LoVo (cell line): ENCODE results near the gene FBL.
"Not testable (repeated sequence)": the region's sequence is repeated elsewhere in the genome, so short reads cannot be mapped to it uniquely, and the experiment has no call there.

Experiments
- DNase-seq: peaks from one replicate; pipeline ENCODE4 v3.0.0-alpha.2; 2016; ENCODE audit warnings: low spot score

The FBL gene

GRCh38 chr19:39845933-39846677 lies at the start of gene FBL:
FBL (minus strand) TSS chr19:39846379; CDS start chr19:39846300, 79 bp downstream.
- DNase-seq: peak; percentile 93

GRCh38 chr19:39895096-39895495 lies 48.9 kb upstream of the FBL start:
- not testable (repeated sequence) for DNase-seq

DNA sequence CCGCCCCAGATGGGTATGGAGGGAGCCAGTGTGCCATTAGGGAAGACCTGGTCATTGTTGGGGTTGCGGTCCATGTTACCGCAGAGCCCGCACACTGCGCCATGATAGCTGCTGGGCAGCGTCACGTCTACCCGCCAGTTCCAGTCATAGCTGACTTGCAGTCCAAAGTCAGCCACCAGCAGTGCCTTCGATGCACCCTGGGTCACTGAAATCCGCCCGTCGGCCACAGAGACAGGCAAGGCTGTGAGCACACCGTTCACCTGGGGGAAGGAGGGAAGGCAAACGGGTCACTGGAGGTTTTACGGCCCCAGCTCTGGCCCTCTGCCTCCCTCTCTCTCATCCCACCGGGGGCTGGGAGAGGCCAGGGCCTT lies 48.0 kb upstream of the FBL start:
- DNase-seq: not testable (repeated sequence)

DNA sequence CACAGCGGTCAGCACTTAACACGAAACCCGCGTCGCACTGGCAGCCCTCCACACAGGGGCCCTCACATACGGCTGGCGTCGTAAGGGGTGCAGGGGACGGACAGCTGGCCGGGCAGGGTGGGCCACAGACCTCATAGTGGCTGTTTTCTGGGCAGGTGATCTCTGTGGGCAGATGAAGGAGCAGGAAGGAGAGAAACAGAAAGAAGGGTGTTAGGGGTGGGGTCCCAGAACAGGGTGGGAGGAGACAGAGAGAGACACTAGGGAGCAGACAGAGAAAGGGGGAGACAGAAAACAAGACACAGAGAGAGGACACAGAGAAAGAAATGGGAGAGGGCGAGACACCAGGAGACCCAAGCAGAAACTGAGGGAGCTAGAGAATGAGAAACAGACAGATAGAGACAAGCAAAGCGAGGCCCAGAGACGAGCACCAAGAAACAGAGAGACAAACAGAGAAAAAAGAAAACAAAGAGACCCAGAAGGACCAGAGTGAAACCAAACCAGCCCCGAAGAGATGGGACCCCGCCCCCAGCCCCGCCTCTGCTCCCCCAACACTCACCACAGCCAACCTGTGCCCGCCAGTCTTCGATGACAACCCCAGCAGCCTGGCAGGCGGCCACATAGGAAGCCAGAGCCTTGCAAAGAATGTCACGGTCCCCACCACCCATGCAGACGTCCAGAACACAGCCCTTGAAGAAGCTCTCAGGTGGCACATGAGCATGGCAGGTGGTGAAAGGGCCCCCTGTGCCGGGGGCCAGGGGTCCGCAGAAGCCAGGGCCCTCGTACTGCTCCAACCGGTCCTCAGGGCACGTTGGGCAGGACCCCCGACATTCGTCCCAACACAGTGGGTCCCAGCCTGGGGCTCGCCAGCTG lies 47.4 kb upstream of the FBL start:
- not testable (repeated sequence) for DNase-seq

- DNase-seq: not testable (repeated sequence)
Measured at GRCh38 chr19:39892506-39892902, 46.3 kb upstream of the FBL start.

DNA sequence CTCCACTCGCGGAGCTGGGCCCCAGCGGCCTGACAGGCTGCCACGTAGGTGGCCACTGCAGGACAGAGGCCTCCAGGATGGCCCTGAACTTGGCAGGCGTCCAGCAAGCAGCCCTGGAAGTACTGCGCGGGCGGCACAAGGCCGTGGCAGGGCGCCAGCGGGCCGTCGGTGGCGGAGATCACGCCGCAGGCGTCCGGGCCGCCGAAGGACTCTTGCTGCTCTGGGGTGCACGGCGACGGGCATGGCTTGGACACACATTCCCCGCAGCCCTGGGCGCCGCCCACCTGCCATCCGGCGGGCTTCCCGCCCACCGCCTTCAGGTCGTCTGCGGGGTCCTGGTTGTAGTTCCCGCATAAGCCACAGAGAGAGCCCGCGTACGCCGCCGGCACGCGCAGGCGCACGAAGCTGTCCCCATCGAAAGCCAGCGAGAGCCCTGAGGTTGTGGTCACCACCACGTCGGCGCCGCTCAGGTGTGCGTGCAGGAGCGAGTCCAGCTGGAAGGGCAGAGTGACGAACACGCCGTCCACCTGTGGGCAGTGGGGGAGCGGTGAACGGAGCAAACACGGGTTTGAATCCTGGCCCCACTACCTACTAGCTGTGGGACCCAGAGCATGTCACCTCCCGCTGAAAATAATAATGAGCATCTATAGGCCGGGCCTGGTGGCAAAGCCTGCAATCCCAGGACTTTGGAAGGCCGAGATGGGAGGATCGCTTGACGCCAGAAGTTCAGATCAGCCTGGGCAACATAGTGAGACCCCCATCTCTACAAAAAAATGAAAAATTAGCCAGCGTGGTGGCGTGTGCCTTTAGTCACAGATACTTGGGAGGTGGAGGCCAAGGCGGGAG lies 45.7 kb upstream of the FBL start:
- DNase-seq: not testable (repeated sequence)

DNA sequence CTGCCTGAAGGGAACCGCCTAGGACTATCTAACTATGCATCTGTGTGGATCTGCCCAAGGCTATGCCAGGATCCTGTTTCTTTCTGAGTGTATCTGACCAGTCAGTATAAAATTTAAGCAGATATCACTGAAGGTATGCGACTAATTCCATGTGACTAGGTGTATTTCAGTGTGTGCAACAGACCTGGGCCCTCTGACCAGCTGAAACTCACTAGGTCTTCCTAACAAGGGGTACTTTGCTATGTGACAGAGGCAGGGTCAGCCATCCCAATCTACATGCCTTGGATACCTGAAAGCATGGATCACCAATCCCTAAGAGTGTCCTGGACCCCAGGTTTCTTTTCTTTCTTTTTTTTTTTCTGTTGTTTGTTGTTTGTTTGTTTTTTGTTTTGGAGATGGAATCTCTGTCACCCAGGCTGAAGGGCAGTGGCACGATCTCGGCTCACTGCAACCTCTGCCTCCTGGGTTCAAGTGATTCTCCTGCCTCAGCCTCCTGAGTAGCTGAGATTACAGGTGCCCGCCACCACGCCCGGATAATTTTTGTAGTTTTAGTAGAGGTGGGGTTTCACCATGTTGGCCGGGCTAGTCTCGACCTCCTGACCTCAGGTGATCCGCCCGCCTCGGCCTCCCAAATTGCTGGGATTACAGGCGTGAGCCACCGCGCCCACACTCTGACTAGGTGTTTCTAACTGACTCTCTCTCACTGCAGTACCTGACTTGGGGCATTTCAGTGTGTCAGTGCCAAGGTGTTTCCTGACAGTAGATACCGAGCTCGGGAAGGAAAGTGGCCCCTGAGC lies 44.8 kb upstream of the FBL start:
- DNase-seq: no peak

- DNase-seq: not testable (repeated sequence)
Measured at GRCh38 chr19:39889872-39890754, 43.9 kb upstream of the FBL start.

DNA sequence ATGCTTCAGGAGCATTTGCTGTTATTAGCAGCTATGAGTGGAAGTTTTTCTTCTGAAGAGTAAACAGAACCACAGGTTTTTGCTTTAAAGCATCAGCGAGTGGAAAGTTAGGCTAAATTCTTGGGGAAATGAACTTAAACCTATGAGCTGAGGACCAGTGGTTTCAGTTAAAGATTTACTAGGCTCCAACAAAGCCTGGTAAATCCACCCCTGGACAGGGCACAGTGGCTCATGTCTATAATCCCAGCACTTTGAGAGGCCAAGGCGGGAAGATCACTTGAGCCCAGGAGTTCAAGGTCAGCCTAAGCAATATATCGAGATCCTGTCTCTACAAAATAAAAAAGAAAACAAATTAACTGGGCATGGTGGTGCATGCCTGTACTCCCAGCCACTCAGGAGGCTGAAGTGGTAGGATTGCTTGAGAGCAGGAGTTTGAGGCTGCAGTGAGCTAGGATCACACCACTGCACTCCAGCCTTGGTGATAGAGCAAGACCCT lies 41.3 kb upstream of the FBL start:
- DNase-seq: not testable (repeated sequence)

GRCh38 chr19:39885821-39886554 lies 39.8 kb upstream of the FBL start:
- not testable (repeated sequence) for DNase-seq

GRCh38 chr19:39884721-39885120 lies 38.5 kb upstream of the FBL start:
- DNase-seq: not testable (repeated sequence)

DNA sequence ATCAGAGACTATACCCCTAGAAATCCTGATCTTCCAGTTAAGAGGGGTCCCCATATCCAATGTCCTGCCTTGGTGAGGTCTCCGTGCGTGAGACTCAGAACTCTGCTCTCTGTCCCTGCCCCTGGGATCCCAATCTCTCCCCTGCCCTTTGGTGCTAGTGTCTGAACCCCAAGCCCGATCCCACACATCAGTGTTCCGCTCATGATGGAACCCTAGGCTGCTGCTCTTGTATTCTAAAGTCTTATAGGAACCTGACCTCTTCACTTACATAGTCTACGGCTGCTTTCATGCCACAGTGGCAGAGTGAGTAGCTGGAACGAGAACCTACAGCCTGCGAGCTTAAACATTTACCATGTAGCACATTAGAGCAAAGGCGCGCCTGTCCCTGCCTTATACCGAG lies 36.5 kb upstream of the FBL start:
- DNase-seq: not testable (repeated sequence)

GRCh38 chr19:39881495-39882110 lies 35.4 kb upstream of the FBL start:
- DNase-seq: not testable (repeated sequence)

- DNase-seq: not testable (repeated sequence)
Measured at GRCh38 chr19:39880241-39880640, 34.1 kb upstream of the FBL start.

- DNase-seq: not testable (repeated sequence)
Measured at GRCh38 chr19:39879796-39880195, 33.6 kb upstream of the FBL start.

DNA sequence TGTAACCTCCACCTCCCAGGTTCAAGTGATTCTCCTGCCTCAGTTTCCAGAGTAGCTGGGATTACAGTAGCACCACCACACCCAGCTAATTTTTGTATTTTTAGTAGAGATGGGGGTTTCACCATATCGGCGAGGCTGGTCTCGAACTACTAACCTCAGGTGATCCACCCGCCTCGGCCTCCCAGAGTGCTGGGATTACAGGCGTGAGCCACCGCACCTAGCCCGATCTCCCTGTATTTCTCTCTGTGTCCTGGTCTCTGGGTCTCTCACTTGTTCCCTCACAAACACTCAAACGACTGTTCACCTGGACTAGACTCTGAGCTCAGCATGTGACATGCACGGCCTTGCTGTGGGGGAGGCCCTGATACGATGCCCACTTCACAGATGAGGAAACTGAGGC lies 32.7 kb upstream of the FBL start:
- not testable (repeated sequence) for DNase-seq

- no peak for DNase-seq
Measured at GRCh38 chr19:39878398-39878797, 32.2 kb upstream of the FBL start.

DNA sequence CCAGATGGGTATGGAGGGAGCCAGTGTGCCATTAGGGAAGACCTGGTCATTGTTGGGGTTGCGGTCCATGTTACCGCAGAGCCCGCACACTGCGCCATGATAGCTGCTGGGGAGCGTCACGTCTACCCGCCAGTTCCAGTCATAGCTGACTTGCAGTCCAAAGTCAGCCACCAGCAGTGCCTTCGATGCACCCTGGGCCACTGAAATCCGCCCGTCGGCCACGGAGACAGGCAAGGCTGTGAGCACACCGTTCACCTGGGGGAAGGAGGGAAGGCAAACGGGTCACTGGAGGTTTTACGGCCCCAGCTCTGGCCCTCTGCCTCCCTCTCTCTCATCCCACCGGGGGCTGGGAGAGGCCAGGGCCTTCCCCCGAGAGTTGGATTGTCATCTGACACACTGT lies 31.8 kb upstream of the FBL start:
- not testable (repeated sequence) for DNase-seq

DNA sequence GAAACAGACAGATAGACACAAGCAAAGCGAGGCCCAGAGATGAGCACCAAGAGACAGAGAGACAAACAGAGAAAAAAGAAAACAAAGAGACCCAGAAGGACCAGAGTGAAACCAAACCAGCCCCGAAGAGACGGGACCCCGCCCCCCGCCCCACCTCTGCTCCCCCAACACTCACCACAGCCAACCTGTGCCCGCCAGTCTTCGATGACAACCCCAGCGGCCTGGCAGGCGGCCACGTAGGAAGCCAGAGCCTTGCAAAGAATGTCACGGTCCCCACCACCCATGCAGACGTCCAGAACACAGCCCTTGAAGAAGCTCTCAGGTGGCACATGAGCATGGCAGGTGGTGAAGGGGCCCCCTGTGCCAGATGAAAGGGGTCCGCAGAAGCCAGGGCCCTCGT lies 31.3 kb upstream of the FBL start:
- DNase-seq: not testable (repeated sequence)
